ENCODE measurements around the gene DLG1.

Gene DLG1

GRCh38 chr3:197114007-197114406, 184.4 kb downstream of the DLG1 start:
- TF ChIP-seq MAX (IDR thresholded peaks at IDR 0.05): no peak
- no peak for TF ChIP-seq TEAD4 (IDR thresholded peaks at IDR 0.05)
- no peak for TF ChIP-seq YY1 (IDR thresholded peaks at IDR 0.05; ENCODE audit: low read depth)
- TF ChIP-seq REST (IDR thresholded peaks at IDR 0.05; ENCODE audit: low read depth): no peak

GRCh38 chr3:197111685-197112084, 186.7 kb downstream of the DLG1 start:
- no peak for TF ChIP-seq RAD21 (IDR thresholded peaks at IDR 0.05; ENCODE audit: low read depth)
- TF ChIP-seq FOXM1 (IDR thresholded peaks at IDR 0.05; ENCODE audit: borderline replicate concordance, low read depth): no peak
- TF ChIP-seq YY1 (IDR thresholded peaks at IDR 0.05; ENCODE audit: low read depth): no peak
- no peak for TF ChIP-seq NFIC (IDR thresholded peaks at IDR 0.05)
- TF ChIP-seq MAX (IDR thresholded peaks at IDR 0.05): no peak
- no peak for TF ChIP-seq CREB1 (IDR thresholded peaks at IDR 0.05; ENCODE audit: low read depth)
- TF ChIP-seq TCF12 (IDR thresholded peaks at IDR 0.05; ENCODE audit: low read depth): no peak
- no peak for TF ChIP-seq CEBPB (IDR thresholded peaks at IDR 0.05)
- TF ChIP-seq EP300 (IDR thresholded peaks at IDR 0.05; ENCODE audit: borderline replicate concordance): no peak
- TF ChIP-seq EGR1 (IDR thresholded peaks at IDR 0.05): no peak
- no peak for TF ChIP-seq TAF1 (IDR thresholded peaks at IDR 0.05; ENCODE audit: low read depth)
- no peak for TF ChIP-seq ZBTB7A (IDR thresholded peaks at IDR 0.05; ENCODE audit: low read depth)

GRCh38 chr3:197105786-197106185, 192.6 kb downstream of the DLG1 start:
- TF ChIP-seq CEBPB (IDR thresholded peaks at IDR 0.05) (no peak), RAD21 (IDR thresholded peaks at IDR 0.05; ENCODE audit: low read depth) (no peak), YY1 (IDR thresholded peaks at IDR 0.05; ENCODE audit: low read depth) (no peak), USF1 (IDR thresholded peaks at IDR 0.05) (no peak), TCF12 (IDR thresholded peaks at IDR 0.05; ENCODE audit: low read depth) (no peak), ZBTB7A (IDR thresholded peaks at IDR 0.05; ENCODE audit: low read depth) (no peak), TAF1 (IDR thresholded peaks at IDR 0.05; ENCODE audit: low read depth) (no peak), FOXM1 (IDR thresholded peaks at IDR 0.05; ENCODE audit: borderline replicate concordance, low read depth) (no peak), TEAD4 (IDR thresholded peaks at IDR 0.05) (no peak)

GRCh38 chr3:197104738-197105137, 193.7 kb downstream of the DLG1 start:
- TF ChIP-seq CEBPB (IDR thresholded peaks at IDR 0.05): 0 out of 2 replicates have a peak, but pooled peaks have one; percentile 41
- no peak for TF ChIP-seq TCF12 (IDR thresholded peaks at IDR 0.05; ENCODE audit: low read depth)
- no peak for TF ChIP-seq YY1 (IDR thresholded peaks at IDR 0.05; ENCODE audit: low read depth)

GRCh38 chr3:197103766-197104165, 194.6 kb downstream of the DLG1 start:
- TF ChIP-seq MAX (IDR thresholded peaks at IDR 0.05) (no peak), USF1 (IDR thresholded peaks at IDR 0.05) (no peak), CREB1 (IDR thresholded peaks at IDR 0.05; ENCODE audit: low read depth) (no peak), CEBPB (IDR thresholded peaks at IDR 0.05) (no peak), TAF1 (IDR thresholded peaks at IDR 0.05; ENCODE audit: low read depth) (no peak), EGR1 (IDR thresholded peaks at IDR 0.05) (no peak), RAD21 (IDR thresholded peaks at IDR 0.05; ENCODE audit: low read depth) (no peak), EP300 (IDR thresholded peaks at IDR 0.05; ENCODE audit: borderline replicate concordance) (no peak)

GRCh38 chr3:197093871-197094270, 204.5 kb downstream of the DLG1 start:
- TF ChIP-seq USF1 (IDR thresholded peaks at IDR 0.05): peak; percentile 44; the same call in 1 of the 2 replicates
- TF ChIP-seq RAD21 (IDR thresholded peaks at IDR 0.05; ENCODE audit: low read depth): no peak
- TF ChIP-seq TEAD4 (IDR thresholded peaks at IDR 0.05): no peak

GRCh38 chr3:197088370-197088769, 210.0 kb downstream of the DLG1 start:
- no peak for TF ChIP-seq CEBPB (IDR thresholded peaks at IDR 0.05)

- TF ChIP-seq TEAD4 (IDR thresholded peaks at IDR 0.05) (no peak), NFIC (IDR thresholded peaks at IDR 0.05) (no peak), TCF12 (IDR thresholded peaks at IDR 0.05; ENCODE audit: low read depth) (no peak), REST (IDR thresholded peaks at IDR 0.05; ENCODE audit: low read depth) (no peak), EP300 (IDR thresholded peaks at IDR 0.05; ENCODE audit: borderline replicate concordance) (no peak)
Observed at GRCh38 chr3:197085137-197085536, 213.3 kb downstream of the DLG1 start.
